ENCODE measurements around the gene CACNA1B. TPM values are rescaled to one million over a fixed set of nuclear protein-coding genes. Genes with fewer than 3 reads are reported as not detected.
"Not testable (repeated sequence)": the region's sequence is repeated elsewhere in the genome, so short reads cannot be mapped to it uniquely, and the experiment has no call there.

The CACNA1B gene
- total RNA-seq, 1 experiment from 2014 or later = 7.8 TPM

DNA sequence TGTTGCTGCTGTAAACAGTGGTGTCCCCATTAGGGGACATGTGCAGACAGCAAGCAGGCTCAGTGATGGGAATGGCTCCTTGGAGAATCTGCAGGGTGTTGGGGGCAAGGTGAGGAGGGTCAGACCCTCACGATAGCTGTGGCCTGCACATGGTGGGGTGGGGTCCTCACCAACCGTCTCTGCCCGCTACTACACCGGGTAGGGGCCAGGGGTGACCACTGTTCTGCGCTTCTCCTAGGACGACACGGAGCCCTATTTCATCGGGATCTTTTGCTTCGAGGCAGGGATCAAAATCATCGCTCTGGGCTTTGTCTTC lies 4.9 kb downstream of the CACNA1B start:
- no peak overlapping the region for H3K27ac ChIP-seq (ENCODE audit: insufficient read length, low read depth, low read length)
- H3K36me3 Mint-ChIP-seq (ENCODE audit: insufficient read depth in 1 of 3, low read depth in 3 of 3) = peaks cover 6 to 29% (median 18%) of the 10 kb centered on the region in 3 experiments
- no peaks in the 10 kb centered on the region for H3K79me1 ChIP-seq (ENCODE audit: insufficient read depth, low read depth, low read length, poor library complexity, severe bottlenecking)
- no peak overlapping the region for H2BK15ac ChIP-seq (ENCODE audit: low read depth, low read length)
- H3K9ac ChIP-seq (ENCODE audit: extremely low read depth, insufficient read length, low read length) = no peak overlapping the region
- no peaks in the 10 kb centered on the region for H3K27me3 Mint-ChIP-seq (ENCODE audit: low read depth)
- H4K8ac ChIP-seq (replicated peaks; ENCODE audit: insufficient read length, low read depth, low read length) = no peak overlapping the region
- H3T11ph ChIP-seq (ENCODE audit: low read length) = no peak overlapping the region
- no peak overlapping the region for H2AK5ac ChIP-seq (ENCODE audit: insufficient read length, low read length)
- no peaks in the 10 kb centered on the region for H3K4me1 Mint-ChIP-seq
- H2BK5ac ChIP-seq (ENCODE audit: insufficient read length, low read length) = no peak overlapping the region
- H3K56ac ChIP-seq (ENCODE audit: insufficient read length, low read depth, low read length) = no peak overlapping the region
- no peak overlapping the region for H3K4me3 Mint-ChIP-seq
- H3K9me3 ChIP-seq (ENCODE audit: control insufficient read depth, low read depth, low read length) = no peaks in the 10 kb centered on the region
- H2BK120ac ChIP-seq (ENCODE audit: low read depth, low read length, poor library complexity, severe bottlenecking) = no peak overlapping the region
- TF ChIP-seq, protein P1, sequence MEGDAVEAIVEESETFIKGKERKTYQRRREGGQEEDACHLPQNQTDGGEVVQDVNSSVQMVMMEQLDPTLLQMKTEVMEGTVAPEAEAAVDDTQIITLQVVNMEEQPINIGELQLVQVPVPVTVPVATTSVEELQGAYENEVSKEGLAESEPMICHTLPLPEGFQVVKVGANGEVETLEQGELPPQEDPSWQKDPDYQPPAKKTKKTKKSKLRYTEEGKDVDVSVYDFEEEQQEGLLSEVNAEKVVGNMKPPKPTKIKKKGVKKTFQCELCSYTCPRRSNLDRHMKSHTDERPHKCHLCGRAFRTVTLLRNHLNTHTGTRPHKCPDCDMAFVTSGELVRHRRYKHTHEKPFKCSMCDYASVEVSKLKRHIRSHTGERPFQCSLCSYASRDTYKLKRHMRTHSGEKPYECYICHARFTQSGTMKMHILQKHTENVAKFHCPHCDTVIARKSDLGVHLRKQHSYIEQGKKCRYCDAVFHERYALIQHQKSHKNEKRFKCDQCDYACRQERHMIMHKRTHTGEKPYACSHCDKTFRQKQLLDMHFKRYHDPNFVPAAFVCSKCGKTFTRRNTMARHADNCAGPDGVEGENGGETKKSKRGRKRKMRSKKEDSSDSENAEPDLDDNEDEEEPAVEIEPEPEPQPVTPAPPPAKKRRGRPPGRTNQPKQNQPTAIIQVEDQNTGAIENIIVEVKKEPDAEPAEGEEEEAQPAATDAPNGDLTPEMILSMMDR (conservative IDR thresholded peaks at IDR 0.05) = no peak
- no peak overlapping the region for H4K91ac ChIP-seq (ENCODE audit: insufficient read length, low read depth, low read length)
- H4K5ac ChIP-seq (ENCODE audit: insufficient read length, low read depth, low read length) = no peak overlapping the region
- H3K18ac ChIP-seq (ENCODE audit: insufficient read length, low read depth, low read length) = no peak overlapping the region
- H3K9me3 Mint-ChIP-seq = no peaks in the 10 kb centered on the region
- no peaks in the 10 kb centered on the region for H4K20me1 ChIP-seq (ENCODE audit: control insufficient read depth, insufficient read depth, insufficient read length)
- no peak overlapping the region for H3K4me2 ChIP-seq (ENCODE audit: insufficient read depth, insufficient read length, low read length)
- H3K27ac Mint-ChIP-seq = no peak overlapping the region
- H3K14ac ChIP-seq (ENCODE audit: insufficient read depth, low read length) = no peak overlapping the region
- no CpG with 5 or more reads among the region's 10 CpGs for WGBS (ENCODE audit: extremely low coverage, insufficient read length, low lambda C conversion rate)
- H3K23me2 ChIP-seq (ENCODE audit: insufficient read length, low read depth, low read length, poor library complexity, severe bottlenecking) = no peaks in the 10 kb centered on the region
- H3K27me3 ChIP-seq (ENCODE audit: insufficient read depth, low read length) = no peaks in the 10 kb centered on the region
- no peaks in the 10 kb centered on the region for H3K79me2 ChIP-seq (ENCODE audit: insufficient read depth, low read length)
- H3K4ac ChIP-seq (ENCODE audit: low read depth, low read length) = no peak overlapping the region
- no peak overlapping the region for H2BK12ac ChIP-seq (ENCODE audit: insufficient read length, low read depth, low read length)
- no peaks in the 10 kb centered on the region for H3K4me1 ChIP-seq (ENCODE audit: insufficient read depth, low read length)
- no peak for DNase-seq
- H2AFZ ChIP-seq (ENCODE audit: low read length) = no peak overlapping the region
- no peak overlapping the region for H2BK20ac ChIP-seq (ENCODE audit: low read depth, low read length, poor library complexity, severe bottlenecking)
- no peak overlapping the region for H3K23ac ChIP-seq (ENCODE audit: insufficient read length, low read depth, low read length)

DNA sequence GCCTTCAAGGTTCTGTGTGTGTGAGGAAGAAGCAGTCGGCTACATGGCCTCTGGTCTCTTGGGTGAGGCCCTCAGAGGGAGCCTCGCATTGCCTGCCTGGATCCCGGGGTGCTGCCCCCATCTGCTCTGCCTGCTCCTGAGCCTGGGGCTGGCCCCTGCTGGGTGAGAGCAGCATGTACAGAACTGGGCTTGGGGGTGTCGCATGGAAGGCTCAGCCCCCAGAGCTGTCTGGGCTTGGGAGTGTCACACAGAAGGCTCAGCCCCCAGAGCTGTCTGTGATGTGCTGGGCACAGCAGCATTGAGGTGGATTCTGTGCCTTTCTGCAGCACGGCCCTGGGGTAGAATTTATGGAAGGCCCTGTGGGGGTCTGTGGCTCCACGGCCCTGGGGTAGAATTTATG lies 6.4 kb downstream of the CACNA1B start:
- not testable (repeated sequence) for H2BK5ac ChIP-seq (ENCODE audit: insufficient read length, low read length); H4K91ac ChIP-seq (ENCODE audit: insufficient read length, low read depth, low read length); H2BK20ac ChIP-seq (ENCODE audit: low read depth, low read length, poor library complexity, severe bottlenecking); H2BK15ac ChIP-seq (ENCODE audit: low read depth, low read length); H3K4me2 ChIP-seq (ENCODE audit: insufficient read depth, insufficient read length, low read length); H3K18ac ChIP-seq (ENCODE audit: insufficient read length, low read depth, low read length); H3K4me1 ChIP-seq (ENCODE audit: insufficient read depth, low read length); H3K14ac ChIP-seq (ENCODE audit: insufficient read depth, low read length); H3K4me3 Mint-ChIP-seq; H2AFZ ChIP-seq (ENCODE audit: low read length); H4K20me1 ChIP-seq (ENCODE audit: control insufficient read depth, insufficient read depth, insufficient read length); H4K8ac ChIP-seq (replicated peaks; ENCODE audit: insufficient read length, low read depth, low read length); H2BK120ac ChIP-seq (ENCODE audit: low read depth, low read length, poor library complexity, severe bottlenecking); H2BK12ac ChIP-seq (ENCODE audit: insufficient read length, low read depth, low read length); H2AK5ac ChIP-seq (ENCODE audit: insufficient read length, low read length); H3K9me3 Mint-ChIP-seq; H3K79me2 ChIP-seq (ENCODE audit: insufficient read depth, low read length); H3K79me1 ChIP-seq (ENCODE audit: insufficient read depth, low read depth, low read length, poor library complexity, severe bottlenecking); H3K4ac ChIP-seq (ENCODE audit: low read depth, low read length); H3K23ac ChIP-seq (ENCODE audit: insufficient read length, low read depth, low read length); H4K5ac ChIP-seq (ENCODE audit: insufficient read length, low read depth, low read length); H3K4me1 Mint-ChIP-seq; H3K9ac ChIP-seq (ENCODE audit: extremely low read depth, insufficient read length, low read length); H3K27ac ChIP-seq (ENCODE audit: insufficient read length, low read depth, low read length); H3K27ac Mint-ChIP-seq; H3K27me3 ChIP-seq (ENCODE audit: insufficient read depth, low read length); H3K9me3 ChIP-seq (ENCODE audit: control insufficient read depth, low read depth, low read length); H3K56ac ChIP-seq (ENCODE audit: insufficient read length, low read depth, low read length); H3K27me3 Mint-ChIP-seq (ENCODE audit: low read depth); H3K23me2 ChIP-seq (ENCODE audit: insufficient read length, low read depth, low read length, poor library complexity, severe bottlenecking); H3T11ph ChIP-seq (ENCODE audit: low read length); DNase-seq
- peaks cover 6 to 29% (median 18%) of the 10 kb centered on the region in 3 experiments for H3K36me3 Mint-ChIP-seq (ENCODE audit: insufficient read depth in 1 of 3, low read depth in 3 of 3)
- no CpG with 5 or more reads among the region's 6 CpGs for WGBS (ENCODE audit: extremely low coverage, insufficient read length, low lambda C conversion rate)
